NB4 (cell line): Measurements from ENCODE around the gene MAGEF1.

Experiments used
- DNase-seq: peaks from one replicate; pipeline ENCODE4 v3.0.0; 2010; ENCODE audit warnings: low read depth
- H3K4me3 ChIP-seq: one replicate; pipeline ENCODE4 v1.5.1; 2011; ENCODE audit warnings: mild to moderate bottlenecking, low read depth, low read length, moderate library complexity
- MYC ChIP-seq: IDR thresholded peaks from 2 replicates; pipeline ENCODE4 v1.6.1; 2011; ENCODE audit warnings: low read depth, low read length
- POLR2A ChIP-seq: IDR thresholded peaks from 2 replicates; pipeline ENCODE4 v1.6.1; 2011; ENCODE audit warnings: mild to moderate bottlenecking; ENCODE audit not compliant: insufficient read length; ENCODE audit errors: extremely low read depth
- TF ChIP-seq, protein P1 (sequence below): IDR thresholded peaks from one replicate; pipeline ENCODE4 v1.5.1; 2012; ENCODE audit warnings: low read depth, low read length
- TF ChIP-seq, protein P2 (sequence below): IDR thresholded peaks from 2 replicates; pipeline ENCODE4 v1.6.1; 2011; ENCODE audit warnings: low read depth, low read length

MAGEF1 gene

DNA sequence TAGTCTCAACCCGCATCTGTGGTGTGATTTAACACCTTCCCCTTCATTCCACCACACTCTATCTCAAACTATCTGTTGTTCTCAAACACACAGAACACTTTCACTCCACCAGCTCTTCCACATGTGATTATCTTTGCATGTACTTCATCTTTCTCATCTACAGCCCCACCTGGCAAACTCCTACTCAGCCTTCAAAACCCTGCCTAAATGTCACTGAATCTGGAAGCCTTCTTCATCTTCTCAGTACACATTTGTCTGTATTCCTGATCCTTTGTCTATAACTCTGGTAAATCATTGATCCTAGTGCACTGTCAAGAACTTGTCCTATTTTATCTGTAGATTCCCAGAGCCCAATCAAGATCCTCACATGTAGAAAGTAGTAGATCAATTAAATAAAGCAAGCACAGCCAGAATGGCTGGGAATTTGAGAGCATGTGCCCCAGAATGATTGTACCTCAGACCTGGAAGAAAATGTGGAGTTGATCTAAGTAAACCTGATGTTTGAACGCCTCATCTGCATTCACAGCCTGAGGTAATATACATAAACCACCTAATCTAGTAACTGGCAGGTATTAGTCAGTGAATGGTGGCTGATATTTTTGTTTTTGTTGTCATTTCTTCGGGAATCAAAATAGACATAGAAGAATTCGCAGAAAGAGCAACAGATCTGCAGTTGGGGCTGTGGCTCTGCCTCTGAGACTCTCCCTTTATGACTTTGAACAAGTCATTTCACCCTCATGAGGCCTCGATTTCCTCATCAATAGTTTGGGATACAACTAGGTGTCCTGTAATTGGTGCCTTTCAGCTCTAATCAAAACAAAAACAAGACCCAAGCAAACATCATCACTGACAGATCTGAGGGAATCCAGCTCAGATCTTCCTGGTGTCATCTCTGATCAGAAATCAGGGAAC, 28.0 kb upstream of the MAGEF1 start:
- TF ChIP-seq, protein P1, sequence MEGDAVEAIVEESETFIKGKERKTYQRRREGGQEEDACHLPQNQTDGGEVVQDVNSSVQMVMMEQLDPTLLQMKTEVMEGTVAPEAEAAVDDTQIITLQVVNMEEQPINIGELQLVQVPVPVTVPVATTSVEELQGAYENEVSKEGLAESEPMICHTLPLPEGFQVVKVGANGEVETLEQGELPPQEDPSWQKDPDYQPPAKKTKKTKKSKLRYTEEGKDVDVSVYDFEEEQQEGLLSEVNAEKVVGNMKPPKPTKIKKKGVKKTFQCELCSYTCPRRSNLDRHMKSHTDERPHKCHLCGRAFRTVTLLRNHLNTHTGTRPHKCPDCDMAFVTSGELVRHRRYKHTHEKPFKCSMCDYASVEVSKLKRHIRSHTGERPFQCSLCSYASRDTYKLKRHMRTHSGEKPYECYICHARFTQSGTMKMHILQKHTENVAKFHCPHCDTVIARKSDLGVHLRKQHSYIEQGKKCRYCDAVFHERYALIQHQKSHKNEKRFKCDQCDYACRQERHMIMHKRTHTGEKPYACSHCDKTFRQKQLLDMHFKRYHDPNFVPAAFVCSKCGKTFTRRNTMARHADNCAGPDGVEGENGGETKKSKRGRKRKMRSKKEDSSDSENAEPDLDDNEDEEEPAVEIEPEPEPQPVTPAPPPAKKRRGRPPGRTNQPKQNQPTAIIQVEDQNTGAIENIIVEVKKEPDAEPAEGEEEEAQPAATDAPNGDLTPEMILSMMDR, result no peak
- TF ChIP-seq, protein P2, sequence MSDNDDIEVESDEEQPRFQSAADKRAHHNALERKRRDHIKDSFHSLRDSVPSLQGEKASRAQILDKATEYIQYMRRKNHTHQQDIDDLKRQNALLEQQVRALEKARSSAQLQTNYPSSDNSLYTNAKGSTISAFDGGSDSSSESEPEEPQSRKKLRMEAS, result no peak
- no peak overlapping the region for H3K4me3 ChIP-seq
- DNase-seq, result no peak

DNA sequence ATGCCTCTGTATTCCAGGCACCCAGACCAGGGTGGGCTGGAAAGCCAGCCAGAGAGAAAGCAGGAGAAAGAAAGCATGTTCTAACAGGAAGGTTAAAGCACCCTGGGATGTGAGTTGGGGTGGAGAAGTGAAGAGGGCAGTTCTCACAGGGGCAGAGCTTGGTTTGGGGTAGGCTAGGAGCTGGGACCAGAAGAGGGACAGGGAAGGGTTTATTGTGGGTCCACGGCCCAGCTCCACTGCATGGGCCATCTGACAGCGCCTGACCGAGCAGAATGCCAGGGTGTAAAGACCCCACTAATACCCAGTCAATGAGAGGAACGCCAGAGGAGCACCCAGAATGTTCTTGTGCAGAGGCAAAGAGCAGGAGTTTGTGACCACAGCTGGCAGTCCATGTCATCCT, 27.1 kb upstream of the MAGEF1 start:
- H3K4me3 ChIP-seq, result no peak overlapping the region
- TF ChIP-seq, protein P1, result no peak
- TF ChIP-seq POLR2A (no peak), MYC (no peak)
- TF ChIP-seq, protein P2, result no peak
- DNase-seq, result no peak

DNA sequence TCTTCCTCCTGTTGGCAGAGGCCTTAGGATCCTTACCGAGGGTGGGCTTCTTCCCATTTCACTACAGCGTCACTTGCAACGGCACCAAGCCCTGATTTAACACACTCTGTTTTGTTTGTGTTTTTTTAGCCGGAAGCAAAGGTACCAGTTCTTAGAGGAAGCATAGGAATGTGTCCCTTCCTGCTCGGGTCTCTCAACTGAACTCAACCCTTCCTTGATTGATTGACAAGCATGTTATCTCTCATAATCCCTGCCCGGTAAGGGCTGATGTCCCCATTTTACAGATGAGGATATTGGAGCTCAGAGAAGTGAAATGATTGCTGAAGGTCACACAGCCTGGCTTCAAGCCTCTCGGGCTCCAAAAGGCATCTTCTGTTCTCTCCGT, 26.6 kb upstream of the MAGEF1 start:
- no peak for TF ChIP-seq POLR2A
- TF ChIP-seq, protein P2, result no peak
- TF ChIP-seq, protein P1, result no peak
- TF ChIP-seq MYC, result no peak
- no peak overlapping the region for H3K4me3 ChIP-seq
- DNase-seq, result no peak

DNA sequence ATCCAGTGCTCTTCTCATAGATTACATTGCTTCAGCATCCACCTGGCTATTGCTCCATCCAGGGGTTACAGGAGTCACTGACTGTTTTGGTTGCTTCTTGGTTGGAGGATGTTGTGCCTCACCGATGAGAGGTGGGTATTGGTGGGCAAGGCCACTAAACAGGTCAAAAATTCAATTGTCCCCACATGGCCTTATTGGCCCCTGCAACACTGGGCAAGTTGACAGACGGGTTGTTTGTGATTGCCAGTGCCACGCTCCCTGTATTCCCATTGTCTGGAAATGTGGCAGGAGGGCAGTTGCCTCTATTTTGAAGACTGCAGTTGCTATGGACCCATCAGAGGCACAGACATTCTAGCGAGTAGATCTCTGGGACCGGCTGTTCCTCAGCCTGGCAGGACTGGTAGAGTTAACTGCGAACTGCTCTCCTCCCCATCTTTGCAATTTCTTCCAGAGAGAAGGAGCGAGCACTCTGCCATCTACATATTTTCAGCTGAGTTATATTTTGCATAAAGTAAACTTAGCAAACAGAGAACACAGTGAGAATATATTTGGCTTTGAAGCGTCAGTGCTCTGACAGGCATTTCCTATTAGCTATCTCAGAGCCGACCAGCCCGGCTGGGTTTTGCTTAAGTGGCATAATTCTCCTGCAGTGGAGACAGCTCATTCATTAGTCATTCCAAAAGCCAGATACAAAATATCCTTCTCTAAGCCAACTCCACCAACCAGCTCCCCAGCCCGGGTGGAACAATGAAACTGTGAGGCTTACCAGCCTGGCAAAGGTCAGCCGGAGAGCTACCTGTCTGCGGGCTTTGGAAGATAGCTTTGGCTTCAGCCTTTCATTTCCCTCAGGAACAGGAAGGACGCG, 26.0 kb upstream of the MAGEF1 start:
- DNase-seq, result no peak
- no peak overlapping the region for H3K4me3 ChIP-seq
- TF ChIP-seq, protein P2, result no peak
- TF ChIP-seq MYC, result no peak
- TF ChIP-seq POLR2A, result no peak
- TF ChIP-seq, protein P1, result no peak

DNA sequence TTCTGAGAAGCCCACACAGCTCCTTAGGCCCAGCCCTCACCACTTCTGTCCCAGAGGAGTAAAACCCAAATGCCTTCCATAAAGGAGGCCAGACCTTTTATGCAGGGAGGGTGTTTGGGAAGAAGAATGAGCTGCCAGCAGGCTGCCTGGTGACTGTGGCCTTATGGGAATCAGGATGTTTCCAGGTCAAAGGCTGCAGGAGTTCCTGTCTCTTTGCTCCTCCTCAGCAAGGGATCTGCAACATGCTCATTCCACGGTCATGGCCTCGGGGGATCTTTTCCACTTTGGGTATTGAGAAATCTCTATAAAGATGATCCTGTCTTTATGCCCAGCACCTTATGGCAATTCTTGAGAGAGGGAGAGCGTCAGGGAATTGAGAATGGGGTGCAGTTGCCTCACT, 25.2 kb upstream of the MAGEF1 start:
- H3K4me3 ChIP-seq, result no peak overlapping the region
- TF ChIP-seq, protein P1, result no peak
- no peak for TF ChIP-seq MYC
- no peak for TF ChIP-seq POLR2A
- TF ChIP-seq, protein P2, result no peak
- no peak for DNase-seq
